Gastrocnemius medialis (tissue), 4 donors: ENCODE data around the gene MARK2. TPM values are rescaled to one million over a fixed set of nuclear protein-coding genes. Genes with fewer than 3 reads are reported as not detected.

Experiments used
- ATAC-seq, 2 donors: fragments of 150-250 bp; one replicate each; pipeline ENCODE4 v1.9.1; 2016
- DNase-seq, 2 donors: peaks; one replicate each; pipeline ENCODE4 v3.0.0-alpha.2; 2019
- H3K27ac ChIP-seq, 4 donors: fragments of 200-600 bp; sonication (generic); 1 replicate in 1 of 4; 2 replicates in 3 of 4; pipeline ENCODE4 v1.5.1; 2016 to 2018; ENCODE audit warnings: mild to moderate bottlenecking in 2 of 4, moderate library complexity in 1 of 4
- H3K27me3 ChIP-seq, 3 donors: fragments of 200-600 bp; sonication (generic) in 2 of 3; 1 replicate in 1 of 3; 2 replicates in 2 of 3; pipeline versions ENCODE4 v1.5.1 to v1.6.0; 2016 to 2019; ENCODE audit warnings: mild to moderate bottlenecking in 1 of 3, moderate library complexity in 1 of 3
- H3K36me3 ChIP-seq, 2 donors: fragments of 200-600 bp; sonication (generic) in 1 of 2; one replicate each; pipeline ENCODE4 v1.5.1; 2017 to 2018
- H3K4me1 ChIP-seq, 2 donors: fragments of 200-600 bp; sonication (generic) in 1 of 2; one replicate each; pipeline ENCODE4 v1.5.1; 2016 to 2017; ENCODE audit warnings: mild to moderate bottlenecking in 2 of 2
- H3K4me3 ChIP-seq, 4 donors: fragments of 200-600 bp; sonication (generic) in 3 of 4; 1 replicate in 1 of 4; 2 replicates in 3 of 4; pipeline ENCODE4 v1.5.1; 2016 to 2019; ENCODE audit warnings: mild to moderate bottlenecking in 2 of 4
- H3K9me3 ChIP-seq, 3 donors: fragments of 200-600 bp; sonication (generic) in 2 of 3; 1 replicate in 1 of 3; 2 replicates in 2 of 3; pipeline ENCODE4 v1.5.1; 2016 to 2019
- POLR2A ChIP-seq, 2 donors: fragments of 450-650 bp; IDR thresholded peaks; one replicate each; pipeline ENCODE4 v1.6.1; 2017; ENCODE audit warnings: antibody characterized with exemption in 2 of 2, mild to moderate bottlenecking in 2 of 2, moderate library complexity in 2 of 2
- in situ Hi-C, 4 donors: fragments of 200-750 bp; cut with MboI; loops; one replicate each; pipeline versions ENCODE4 v1.15.0 to v1.8.0; 2017; ENCODE audit warnings: low sequenced_read_pairs in 4 of 4
- intact Hi-C: fragments of 100-400 bp; cut with DNase I; formaldehyde crosslinking; loops from one replicate; pipeline ENCODE4 v1.15.1; 2023; ENCODE audit warnings: low total_unique reads
- total RNA-seq, 4 donors: library from RNA; depleted of rRNA; stranded (reverse); fragments of >200 nt; gene quantifications; one replicate each; pipeline versions ENCODE4 v1.1.0 to v1.2.3, GENCODE V29; 2016
- TF ChIP-seq, protein P1 (sequence below), 5 experiments: fragments of 450-650 bp in 3 of 5; fragments of 200-600 bp in 2 of 5; sonication (generic) in 2 of 5; IDR thresholded peaks in 4 of 5; conservative IDR thresholded peaks in 1 of 5; 1 replicate in 4 of 5; 2 replicates in 1 of 5; pipeline ENCODE4 v1.5.1; 2016 to 2019; ENCODE audit warnings: antibody characterized with exemption in 5 of 5, mild to moderate bottlenecking in 3 of 5, moderate library complexity in 3 of 5

The MARK2 gene
- total RNA-seq, 4 donors from 2014 or later: 17.8 to 37.2 (median 30.3) TPM

DNA sequence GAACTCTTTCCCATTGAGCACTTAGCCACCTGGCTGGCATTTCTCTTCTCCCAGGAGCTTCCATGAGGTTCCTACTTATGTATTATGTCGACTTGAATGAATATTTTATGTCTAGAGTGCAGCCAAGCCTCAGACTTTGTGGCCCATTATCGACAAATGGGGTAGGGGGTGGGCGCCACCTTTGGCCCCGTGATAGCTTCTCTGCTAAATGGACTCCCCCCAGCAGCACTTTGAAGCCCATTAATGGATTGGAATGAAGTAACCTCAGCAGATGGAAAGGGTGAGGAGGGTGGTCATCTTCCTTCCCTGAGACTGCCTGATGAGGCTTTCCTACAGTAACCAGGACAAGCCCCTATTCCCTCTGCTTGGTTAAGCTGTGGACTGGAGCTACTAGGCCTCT is 5.9 kb downstream of the MARK2 start:
- DNase-seq (no peak), ATAC-seq (no peak)
- Histone ChIP-seq H3K4me3 (no peak overlapping the region), H3K27ac (no peak overlapping the region), H3K9me3 (no peaks in the 10 kb centered on the region), H3K36me3 (no peaks in the 10 kb centered on the region), H3K27me3 (no peaks in the 10 kb centered on the region), H3K4me1 (peaks cover 25 to 49% of the 10 kb centered on the region in 2 donors)
- in situ Hi-C loops (loop anchor here (5.0 to 25.0 kb wide), 3 partner anchors 102 to 317 kb away; partner anchors contain the start of gene MACROD1 (in 1 of the 4)), intact Hi-C loops (no loop called here)
- TF ChIP-seq, protein P1, sequence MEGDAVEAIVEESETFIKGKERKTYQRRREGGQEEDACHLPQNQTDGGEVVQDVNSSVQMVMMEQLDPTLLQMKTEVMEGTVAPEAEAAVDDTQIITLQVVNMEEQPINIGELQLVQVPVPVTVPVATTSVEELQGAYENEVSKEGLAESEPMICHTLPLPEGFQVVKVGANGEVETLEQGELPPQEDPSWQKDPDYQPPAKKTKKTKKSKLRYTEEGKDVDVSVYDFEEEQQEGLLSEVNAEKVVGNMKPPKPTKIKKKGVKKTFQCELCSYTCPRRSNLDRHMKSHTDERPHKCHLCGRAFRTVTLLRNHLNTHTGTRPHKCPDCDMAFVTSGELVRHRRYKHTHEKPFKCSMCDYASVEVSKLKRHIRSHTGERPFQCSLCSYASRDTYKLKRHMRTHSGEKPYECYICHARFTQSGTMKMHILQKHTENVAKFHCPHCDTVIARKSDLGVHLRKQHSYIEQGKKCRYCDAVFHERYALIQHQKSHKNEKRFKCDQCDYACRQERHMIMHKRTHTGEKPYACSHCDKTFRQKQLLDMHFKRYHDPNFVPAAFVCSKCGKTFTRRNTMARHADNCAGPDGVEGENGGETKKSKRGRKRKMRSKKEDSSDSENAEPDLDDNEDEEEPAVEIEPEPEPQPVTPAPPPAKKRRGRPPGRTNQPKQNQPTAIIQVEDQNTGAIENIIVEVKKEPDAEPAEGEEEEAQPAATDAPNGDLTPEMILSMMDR (IDR thresholded peaks at IDR 0.05 in 4 of 5, conservative IDR thresholded peaks at IDR 0.05 in 1 of 5): no peak
- no peak for TF ChIP-seq POLR2A (IDR thresholded peaks at IDR 0.05)

DNA sequence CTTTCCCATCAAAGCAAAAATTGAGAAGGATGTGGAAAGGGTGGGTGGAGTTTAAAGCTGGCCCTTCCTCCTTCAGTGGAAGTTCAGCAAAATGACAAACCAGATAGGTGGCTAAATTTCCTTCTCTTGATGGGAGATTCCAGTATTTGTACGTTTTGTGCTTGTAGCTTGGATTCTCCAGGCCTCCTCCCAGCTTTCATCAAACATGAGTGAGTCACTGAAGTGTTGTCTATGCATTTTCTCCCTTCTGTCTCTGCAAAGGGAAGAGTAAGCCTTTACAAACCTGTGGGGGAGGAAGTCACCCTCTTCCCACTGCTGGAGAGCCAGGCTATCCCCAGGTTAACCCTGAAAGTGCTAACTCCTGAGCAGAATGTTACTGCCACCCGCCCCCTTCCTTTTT is 6.4 kb downstream of the MARK2 start:
- intact Hi-C loops: no loop called here
- TF ChIP-seq, protein P1 (IDR thresholded peaks at IDR 0.05 in 4 of 5, conservative IDR thresholded peaks at IDR 0.05 in 1 of 5): no peak
- TF ChIP-seq POLR2A (IDR thresholded peaks at IDR 0.05): no peak

DNA sequence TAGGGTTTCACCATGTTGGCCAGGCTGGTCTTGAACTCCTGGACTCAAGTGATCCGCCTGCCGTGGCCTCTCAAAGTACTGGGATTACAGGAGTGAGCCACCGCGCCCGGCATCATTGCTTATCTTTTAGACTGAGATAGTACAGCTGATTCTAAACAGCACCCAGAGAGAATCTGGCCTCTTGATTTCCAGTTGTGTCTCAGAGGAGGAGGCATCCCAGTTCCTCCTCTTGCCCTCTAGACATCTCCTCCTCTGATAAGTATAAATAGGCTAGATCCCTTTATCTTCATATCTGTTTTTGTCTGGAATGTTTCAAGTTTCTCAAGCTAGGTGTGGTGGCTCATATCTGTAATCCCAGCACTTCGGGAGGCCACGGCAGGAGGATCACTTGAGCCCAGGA is 7.0 kb downstream of the MARK2 start:
- intact Hi-C loops (no loop called here), in situ Hi-C loops (loop anchor here (25.0 kb wide), 2 partner anchors 291 to 316 kb away; partner anchors contain the start of gene MACROD1 (in 1 of the 4))
- Histone ChIP-seq H3K27me3 (no peaks in the 10 kb centered on the region), H3K36me3 (no peaks in the 10 kb centered on the region), H3K9me3 (no peaks in the 10 kb centered on the region), H3K4me1 (peaks cover 15 to 38% of the 10 kb centered on the region in 2 donors), H3K4me3 (no peak overlapping the region), H3K27ac (no peak overlapping the region)
- TF ChIP-seq, protein P1 (IDR thresholded peaks at IDR 0.05 in 4 of 5, conservative IDR thresholded peaks at IDR 0.05 in 1 of 5): no peak
- no peak for TF ChIP-seq POLR2A (IDR thresholded peaks at IDR 0.05)
- DNase-seq (no peak), ATAC-seq (no peak)

More for the DNA sequence above, 6.4 kb downstream of the MARK2 start:
- ATAC-seq (no peak), DNase-seq (no peak)
- in situ Hi-C loops: loop anchor here (25.0 kb wide), 2 partner anchors 292 to 317 kb away; partner anchors contain the start of gene MACROD1 (in 1 of the 4)
- H3K27ac ChIP-seq: no peak overlapping the region
- no peaks in the 10 kb centered on the region for H3K9me3 ChIP-seq
- no peaks in the 10 kb centered on the region for H3K36me3 ChIP-seq
- H3K4me1 ChIP-seq: peaks cover 21 to 44% of the 10 kb centered on the region in 2 donors
- no peak overlapping the region for H3K4me3 ChIP-seq
- no peaks in the 10 kb centered on the region for H3K27me3 ChIP-seq

DNA sequence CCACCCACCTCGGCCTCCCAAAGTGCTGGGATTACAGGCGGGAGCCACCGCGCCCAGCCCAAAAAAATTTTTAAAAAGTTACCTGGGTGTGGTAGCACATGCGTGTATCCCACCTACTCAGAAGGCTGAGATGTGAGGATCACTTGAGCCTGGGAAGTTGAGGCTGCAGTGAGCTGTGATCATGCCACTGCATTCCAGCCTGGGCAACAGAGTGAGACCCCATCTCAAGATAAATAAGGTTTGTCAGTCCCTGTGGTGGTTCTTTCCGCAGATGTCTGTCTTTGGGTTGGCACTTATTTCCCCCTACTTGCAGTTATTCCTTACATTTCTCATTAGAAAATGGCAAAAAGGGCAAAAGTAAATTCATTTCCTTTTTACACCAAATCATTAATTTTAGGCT is 8.0 kb downstream of the MARK2 start:
- no peak for DNase-seq

More for the DNA sequence above, 8.0 kb downstream of the MARK2 start:
- no peaks in the 10 kb centered on the region for H3K27me3 ChIP-seq
- ATAC-seq: no peak
- H3K36me3 ChIP-seq: no peaks in the 10 kb centered on the region
- in situ Hi-C loops: loop anchor here (25.0 kb wide), 2 partner anchors 290 to 315 kb away; partner anchors contain the start of gene MACROD1 (in 1 of the 4)
- peaks cover 5 to 33% of the 10 kb centered on the region in 2 donors for H3K4me1 ChIP-seq
- no peak overlapping the region for H3K4me3 ChIP-seq
- TF ChIP-seq, protein P1 (IDR thresholded peaks at IDR 0.05 in 4 of 5, conservative IDR thresholded peaks at IDR 0.05 in 1 of 5): no peak
- TF ChIP-seq POLR2A (IDR thresholded peaks at IDR 0.05): no peak
- H3K27ac ChIP-seq: no peak overlapping the region
- H3K9me3 ChIP-seq: no peaks in the 10 kb centered on the region
- intact Hi-C loops: no loop called here
